Uterus (tissue), 2 donors: ENCODE data around the gene THPO.

Experiments used
- POLR2A ChIP-seq, 2 donors: fragments of 450-650 bp; IDR thresholded peaks; one replicate each; pipeline ENCODE4 v1.6.1; 2016; ENCODE audit warnings: antibody characterized with exemption in 2 of 2, mild to moderate bottlenecking in 1 of 2, moderate library complexity in 1 of 2
- TF ChIP-seq, protein P1 (sequence below), 4 experiments: fragments of 200-600 bp in 2 of 4; fragments of 450-650 bp in 2 of 4; sonication (generic) in 2 of 4; IDR thresholded peaks; one replicate each; pipeline ENCODE4 v1.5.1; 2016 to 2019; ENCODE audit warnings: antibody characterized with exemption in 4 of 4, mild to moderate bottlenecking in 2 of 4, moderate library complexity in 1 of 4

DNA sequence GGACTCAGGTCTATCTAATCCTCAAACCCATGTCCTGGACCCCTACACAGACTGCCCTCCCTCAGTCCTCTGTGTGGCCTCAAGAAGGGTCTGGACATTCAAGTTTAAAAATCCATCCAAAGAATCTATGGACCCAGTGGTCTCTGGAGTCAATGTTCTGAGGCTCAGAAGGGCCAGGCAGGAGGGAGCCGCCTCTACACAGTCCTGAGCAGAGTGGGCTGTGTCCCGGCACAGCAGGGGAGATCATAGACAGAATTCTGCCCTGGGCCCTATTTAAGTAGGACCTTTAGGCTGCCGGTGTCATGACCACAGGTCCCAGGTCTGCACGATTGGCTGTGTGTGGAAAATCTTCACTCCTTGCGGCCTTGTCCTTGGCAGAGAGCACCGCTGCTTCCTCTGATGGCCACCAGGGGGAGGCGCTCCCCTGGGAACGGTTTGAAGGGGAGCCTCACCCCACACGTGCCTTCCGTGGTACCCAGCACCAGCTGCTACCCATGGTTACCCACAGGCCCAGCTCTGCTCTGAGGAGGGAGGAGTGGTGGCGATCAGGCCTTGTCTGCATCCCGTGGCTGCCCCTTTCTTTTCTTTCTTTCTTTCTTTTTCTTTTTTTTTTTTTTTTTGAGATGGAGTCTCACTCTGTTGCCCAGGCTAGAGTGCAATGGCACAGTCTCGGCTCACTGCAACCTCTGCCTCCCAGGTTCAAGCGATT is 39.8 kb upstream of the THPO start:
- TF ChIP-seq, protein P1, sequence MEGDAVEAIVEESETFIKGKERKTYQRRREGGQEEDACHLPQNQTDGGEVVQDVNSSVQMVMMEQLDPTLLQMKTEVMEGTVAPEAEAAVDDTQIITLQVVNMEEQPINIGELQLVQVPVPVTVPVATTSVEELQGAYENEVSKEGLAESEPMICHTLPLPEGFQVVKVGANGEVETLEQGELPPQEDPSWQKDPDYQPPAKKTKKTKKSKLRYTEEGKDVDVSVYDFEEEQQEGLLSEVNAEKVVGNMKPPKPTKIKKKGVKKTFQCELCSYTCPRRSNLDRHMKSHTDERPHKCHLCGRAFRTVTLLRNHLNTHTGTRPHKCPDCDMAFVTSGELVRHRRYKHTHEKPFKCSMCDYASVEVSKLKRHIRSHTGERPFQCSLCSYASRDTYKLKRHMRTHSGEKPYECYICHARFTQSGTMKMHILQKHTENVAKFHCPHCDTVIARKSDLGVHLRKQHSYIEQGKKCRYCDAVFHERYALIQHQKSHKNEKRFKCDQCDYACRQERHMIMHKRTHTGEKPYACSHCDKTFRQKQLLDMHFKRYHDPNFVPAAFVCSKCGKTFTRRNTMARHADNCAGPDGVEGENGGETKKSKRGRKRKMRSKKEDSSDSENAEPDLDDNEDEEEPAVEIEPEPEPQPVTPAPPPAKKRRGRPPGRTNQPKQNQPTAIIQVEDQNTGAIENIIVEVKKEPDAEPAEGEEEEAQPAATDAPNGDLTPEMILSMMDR (IDR thresholded peaks at IDR 0.05) = peak; percentile 56 to 84 (median 78)
- TF ChIP-seq POLR2A (IDR thresholded peaks at IDR 0.05) = no peak
